ENCODE measurements around the gene TNFAIP8. TPM values are rescaled to one million over a fixed set of nuclear protein-coding genes. Genes with fewer than 3 reads are reported as not detected.

The TNFAIP8 gene
- total RNA-seq, 2 experiments from 2014 or later: 106 to 114 TPM

GRCh38 chr5:119346394-119346793 lies 9.4 kb upstream of the TNFAIP8 start:
- intact Hi-C loops (cut with DNase I, micrococcal nuclease): loop anchor here in 1 of 2 experiments (5.0 kb wide), 1 partner anchor 41 kb away; no protein-coding TSS in a partner anchor
- DNase-seq (no peak), ATAC-seq (ENCODE audit: poor library complexity) (peak; percentile 35)
- Histone ChIP-seq H3K27me3 (ENCODE audit: control insufficient read depth in 1 of 2, insufficient read depth in 2 of 2, low read length in 2 of 2) (no peaks in the 10 kb centered on the region), H3K4me1 (ENCODE audit: insufficient read depth, low read length) (peaks cover 76% of the 10 kb centered on the region), H3K9me3 (ENCODE audit: control insufficient read depth in 1 of 2, insufficient read depth in 1 of 2, low read length in 2 of 2) (no peaks in the 10 kb centered on the region), H3K4me3 (ENCODE audit: low read length) (no peak overlapping the region), H3K27ac (ENCODE audit: low read depth in 1 of 2, low read length in 2 of 2) (peak overlapping the region in 1 of 2 donors; percentile 37), H3K36me3 (ENCODE audit: insufficient read depth, low read length) (peaks cover 41% of the 10 kb centered on the region)
- Mint-ChIP-seq H3K9me3 (no peaks in the 10 kb centered on the region), H3K4me3 (peak overlapping the region; percentile 59), H3K27ac (peak overlapping the region; percentile 86), H3K4me1 (ENCODE audit: low read depth) (peaks cover 97% of the 10 kb centered on the region), H3K27me3 (no peaks in the 10 kb centered on the region), H3K36me3 (ENCODE audit: low read depth) (peaks cover 51% of the 10 kb centered on the region)
- no peak for TF ChIP-seq CTCF (IDR thresholded peaks at IDR 0.05)
- ChIA-PET CTCF (interaction anchor here (0.7 to 2.9 kb wide), 9 partner anchors 11 to 359 kb away, joined by 3 to 10 read pairs (median 3); no protein-coding TSS in a partner anchor), POLR2A (interaction anchor here (0.7 to 17.9 kb wide), 6 partner anchors 9 to 31 kb away, joined by 3 to 301 read pairs (median 4); partner anchors contain the start of gene TNFAIP8)

- DNase-seq (no peak), ATAC-seq (ENCODE audit: poor library complexity) (no peak)
- POLR2A ChIA-PET: interaction anchor here (0.9 to 17.9 kb wide), 3 partner anchors 11 to 19 kb away, joined by 3 to 301 read pairs (median 3); partner anchors contain the start of gene TNFAIP8
- no peak for TF ChIP-seq CTCF (IDR thresholded peaks at IDR 0.05)
- H3K4me3 ChIP-seq (ENCODE audit: low read length): no peak overlapping the region
- H3K27ac ChIP-seq (ENCODE audit: low read depth in 1 of 2, low read length in 2 of 2): no peak overlapping the region
- Mint-ChIP-seq H3K4me1 (ENCODE audit: low read depth) (peaks cover 96% of the 10 kb centered on the region), H3K27ac (peak overlapping the region; percentile 86), H3K4me3 (no peak overlapping the region), H3K36me3 (ENCODE audit: low read depth) (peaks cover 50% of the 10 kb centered on the region), H3K9me3 (no peaks in the 10 kb centered on the region), H3K27me3 (no peaks in the 10 kb centered on the region)
- CTCF ChIA-PET: interaction anchor here (1.4 to 2.9 kb wide), 2 partner anchors 9 to 32 kb away, joined by 4 to 10 read pairs; no protein-coding TSS in a partner anchor
- no peaks in the 10 kb centered on the region for H3K27me3 ChIP-seq (ENCODE audit: control insufficient read depth in 1 of 2, insufficient read depth in 2 of 2, low read length in 2 of 2)
- H3K9me3 ChIP-seq (ENCODE audit: control insufficient read depth in 1 of 2, insufficient read depth in 1 of 2, low read length in 2 of 2): no peaks in the 10 kb centered on the region
- intact Hi-C loops (cut with DNase I, micrococcal nuclease): loop anchor here in 1 of 2 experiments (5.0 kb wide), 1 partner anchor 40 kb away; no protein-coding TSS in a partner anchor
- H3K4me1 ChIP-seq (ENCODE audit: insufficient read depth, low read length): peaks cover 76% of the 10 kb centered on the region
- peaks cover 41% of the 10 kb centered on the region for H3K36me3 ChIP-seq (ENCODE audit: insufficient read depth, low read length)
These were observed 8.2 kb upstream of the TNFAIP8 start for GRCh38 chr5:119347574-119347973.

GRCh38 chr5:119347991-119348390 lies 7.8 kb upstream of the TNFAIP8 start:
- H3K36me3 Mint-ChIP-seq (ENCODE audit: low read depth): peaks cover 54% of the 10 kb centered on the region

More at GRCh38 chr5:119347991-119348390, 7.8 kb upstream of the TNFAIP8 start:
- H3K27me3 ChIP-seq (ENCODE audit: control insufficient read depth in 1 of 2, insufficient read depth in 2 of 2, low read length in 2 of 2): no peaks in the 10 kb centered on the region
- H3K4me1 ChIP-seq (ENCODE audit: insufficient read depth, low read length): peaks cover 73% of the 10 kb centered on the region
- ATAC-seq (ENCODE audit: poor library complexity) (no peak), DNase-seq (no peak)
- H3K9me3 ChIP-seq (ENCODE audit: control insufficient read depth in 1 of 2, insufficient read depth in 1 of 2, low read length in 2 of 2): no peaks in the 10 kb centered on the region
- Mint-ChIP-seq H3K4me3 (peak overlapping the region; percentile 11), H3K4me1 (ENCODE audit: low read depth) (peaks cover 96% of the 10 kb centered on the region), H3K27ac (peak overlapping the region; percentile 86), H3K27me3 (no peaks in the 10 kb centered on the region), H3K9me3 (no peaks in the 10 kb centered on the region)
- H3K36me3 ChIP-seq (ENCODE audit: insufficient read depth, low read length): peaks cover 41% of the 10 kb centered on the region
- intact Hi-C loops (cut with DNase I, micrococcal nuclease): loop anchor here in 1 of 2 experiments (5.0 kb wide), 1 partner anchor 39 kb away; no protein-coding TSS in a partner anchor
- no peak overlapping the region for H3K27ac ChIP-seq (ENCODE audit: low read depth in 1 of 2, low read length in 2 of 2)
- TF ChIP-seq CTCF (IDR thresholded peaks at IDR 0.05): no peak
- CTCF ChIA-PET: interaction anchor here (0.7 to 2.9 kb wide), 3 partner anchors 9 to 32 kb away, joined by 4 to 10 read pairs (median 4); no protein-coding TSS in a partner anchor
- POLR2A ChIA-PET: interaction anchor here (0.9 to 17.9 kb wide), 4 partner anchors 10 to 19 kb away, joined by 3 to 301 read pairs (median 4); partner anchors contain the start of gene TNFAIP8
- H3K4me3 ChIP-seq (ENCODE audit: low read length): no peak overlapping the region

Data from CD4-positive, alpha-beta T cell (primary cell).